NCI-H1048 (cell line): ENCODE results near the gene SNAI3.

Experiments used
- DNase-seq: peaks from one replicate; lab custom pipeline; 2025; lab: John Stamatoyannopoulos, UW

SNAI3 gene

GRCh38 chr16:88686439-88687253 is at the start of gene SNAI3:
Gene SNAI3 (minus strand): TSS chr16:88686507. CDS start chr16:88686406, 101 bp downstream.
- no peak for DNase-seq

GRCh38 chr16:88736088-88736487 is 49.8 kb upstream of the SNAI3 start:
- no peak for DNase-seq

GRCh38 chr16:88735616-88736015 is 49.3 kb upstream of the SNAI3 start:
- DNase-seq: no peak

- no peak for DNase-seq
Observed at GRCh38 chr16:88735121-88735520, 48.8 kb upstream of the SNAI3 start.

- DNase-seq: no peak
Observed at GRCh38 chr16:88734361-88734728, 48.0 kb upstream of the SNAI3 start.

GRCh38 chr16:88733630-88734360 is 47.5 kb upstream of the SNAI3 start:
- DNase-seq: no peak

GRCh38 chr16:88732961-88733294 is 46.6 kb upstream of the SNAI3 start:
- no peak for DNase-seq

- DNase-seq: no peak
Observed at GRCh38 chr16:88732172-88732960, 46.1 kb upstream of the SNAI3 start.

GRCh38 chr16:88731699-88732098 is 45.4 kb upstream of the SNAI3 start:
- DNase-seq: no peak

GRCh38 chr16:88730632-88731607 is 44.6 kb upstream of the SNAI3 start:
- no peak for DNase-seq

- DNase-seq: no peak
Observed at GRCh38 chr16:88727871-88728270, 41.6 kb upstream of the SNAI3 start.

- no peak for DNase-seq
Observed at GRCh38 chr16:88726981-88727380, 40.7 kb upstream of the SNAI3 start.

GRCh38 chr16:88726408-88726749 is 40.1 kb upstream of the SNAI3 start:
- DNase-seq: no peak

GRCh38 chr16:88725609-88726407 is 39.5 kb upstream of the SNAI3 start:
- DNase-seq: no peak

- no peak for DNase-seq
Observed at GRCh38 chr16:88724855-88725555, 38.7 kb upstream of the SNAI3 start.

GRCh38 chr16:88723911-88724310 is 37.6 kb upstream of the SNAI3 start:
- no peak for DNase-seq

GRCh38 chr16:88723507-88723887 is 37.2 kb upstream of the SNAI3 start:
- DNase-seq: no peak

- DNase-seq: no peak
Observed at GRCh38 chr16:88722784-88723506, 36.6 kb upstream of the SNAI3 start.
